ENCODE measurements around the gene WNT7B. TPM values are rescaled to one million over a fixed set of nuclear protein-coding genes. Genes with fewer than 3 reads are reported as not detected.

The WNT7B gene
- total and polyA plus RNA-seq, 10 of the 15 experiments (the other 5 are each of a cell fraction or from before 2014, with no cell fraction given) = 0.12 TPM; not detected in 9

DNA sequence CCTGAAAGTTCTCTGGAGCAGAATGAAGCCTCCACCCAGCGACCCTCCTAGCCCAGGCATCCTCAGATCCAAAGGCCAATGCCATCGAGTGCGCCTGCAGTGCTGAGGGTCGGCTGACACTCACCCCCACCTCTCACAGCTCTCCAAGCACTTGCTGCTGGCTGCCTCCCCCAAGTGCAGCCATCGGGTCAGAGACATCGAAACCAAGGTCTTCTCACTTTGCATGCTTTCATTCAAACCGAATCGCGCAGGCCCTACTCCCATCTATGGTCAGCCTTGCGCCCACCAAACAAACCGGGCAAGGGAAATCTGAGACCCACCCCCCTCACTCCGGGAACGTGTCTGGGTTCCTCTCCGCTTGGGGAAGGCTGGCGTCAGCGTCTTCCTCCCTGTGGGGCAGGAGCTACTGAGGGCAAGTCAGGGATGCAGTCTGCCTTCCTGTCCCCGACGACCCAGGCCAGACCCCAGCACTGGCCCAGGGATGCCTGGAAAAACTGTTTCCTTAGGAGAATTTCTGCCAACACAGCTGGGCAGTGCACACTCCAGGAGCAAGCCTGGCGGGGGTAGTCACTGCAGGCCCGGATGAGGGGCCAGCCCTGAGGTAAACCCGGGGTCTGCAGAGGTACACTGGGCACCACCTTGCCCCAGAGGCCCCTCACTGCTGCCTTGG is 7.0 kb downstream of the WNT7B start:
- in situ Hi-C loops (cut with MboI) (loop anchor here (5.0 to 25.0 kb wide), 2 partner anchors 328 to 1058 kb away; no protein-coding TSS in a partner anchor), intact Hi-C loops (cut with micrococcal nuclease; ENCODE audit: unreplicated experiment) (no loop called here)
- Histone ChIP-seq H3K4me3 (no peak overlapping the region), H3K9me3 (replicated peaks; ENCODE audit: control insufficient read depth, insufficient read depth, low read length) (no peaks in the 10 kb centered on the region), H3K4me2 (ENCODE audit: control insufficient read depth, insufficient read depth) (no peak overlapping the region), H3K4me1 (ENCODE audit: control insufficient read depth, insufficient read depth, low read length) (no peaks in the 10 kb centered on the region), H3K36me3 (ENCODE audit: control insufficient read depth in 2 of 2, insufficient read depth in 2 of 2, low read length in 1 of 2) (no peaks in the 10 kb centered on the region), H4K20me1 (ENCODE audit: control insufficient read depth, insufficient read depth) (no peaks in the 10 kb centered on the region), H3K27ac (ENCODE audit: control insufficient read depth, insufficient read depth) (no peak overlapping the region), H3K79me2 (ENCODE audit: control insufficient read depth, insufficient read depth, low read length) (no peaks in the 10 kb centered on the region), H3K9ac (ENCODE audit: control insufficient read depth, insufficient read depth, low read length) (no peak overlapping the region), H3K27me3 (replicated peaks in 1 of 2; ENCODE audit: control insufficient read depth in 2 of 2, insufficient read depth in 2 of 2, low read length in 1 of 2) (peaks cover 7 to 23% of the 10 kb centered on the region in 2 experiments; a peak in 3 of 4 replicates), H2AFZ (ENCODE audit: control insufficient read depth, low read depth, low read length) (no peak overlapping the region)
- POLR2A ChIA-PET = no interaction called here
- RAD21 ChIA-PET (ENCODE audit: unreplicated experiment) = no interaction called here
- no TSS peak for BruUV-seq (replicated peaks)
- WGBS (ENCODE audit: insufficient coverage, insufficient replicate concordance, low lambda C conversion rate, missing lambda C conversion rate) = 28% methylated on average over 21 of the region's 21 CpGs
- CTCF ChIA-PET = no interaction called here
- no peak for ATAC-seq
- no peak for DNase-seq (ENCODE audit: low read depth, low spot score)
- FAIRE-seq = no peak
- SMC1A ChIA-PET (ENCODE audit: uncharacterized antibody, unreplicated experiment) = no interaction called here
- TF ChIP-seq MTA2 (IDR thresholded peaks at IDR 0.05; ENCODE audit: low read depth) = no peak
- TF ChIP-seq BRCA1 (IDR thresholded peaks at IDR 0.05; ENCODE audit: low read depth, low read length) = no peak
- no peak for TF ChIP-seq EGR1 (IDR thresholded peaks at IDR 0.05; ENCODE audit: borderline replicate concordance in 1 of 2, low read depth in 2 of 2, low read length in 2 of 2)

DNA sequence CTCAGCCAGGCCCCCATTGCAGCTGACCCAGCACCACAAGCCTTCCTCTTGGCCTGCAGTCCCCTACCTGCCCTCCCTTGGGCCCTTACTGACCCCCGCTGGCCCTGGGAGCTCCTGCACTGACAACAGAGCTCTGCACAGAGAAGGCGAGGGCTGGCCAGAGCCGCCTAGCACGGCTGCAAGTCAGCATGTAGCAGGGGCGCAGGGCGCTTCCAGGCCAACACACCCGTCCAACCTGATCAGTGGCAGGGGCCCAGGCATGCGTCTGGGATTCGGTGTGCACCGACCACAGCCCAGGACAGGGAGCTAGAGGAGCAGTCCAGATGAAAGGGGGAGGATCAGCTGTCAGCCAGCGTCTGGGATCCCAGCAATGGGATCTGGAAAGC is 7.6 kb downstream of the WNT7B start:
- Histone ChIP-seq H3K4me1 (ENCODE audit: control insufficient read depth, insufficient read depth, low read length) (no peaks in the 10 kb centered on the region), H3K9ac (ENCODE audit: control insufficient read depth, insufficient read depth, low read length) (no peak overlapping the region), H3K4me3 (no peak overlapping the region), H4K20me1 (ENCODE audit: control insufficient read depth, insufficient read depth) (no peaks in the 10 kb centered on the region), H3K9me3 (replicated peaks; ENCODE audit: control insufficient read depth, insufficient read depth, low read length) (no peaks in the 10 kb centered on the region), H2AFZ (ENCODE audit: control insufficient read depth, low read depth, low read length) (no peak overlapping the region), H3K79me2 (ENCODE audit: control insufficient read depth, insufficient read depth, low read length) (no peaks in the 10 kb centered on the region), H3K27me3 (replicated peaks in 1 of 2; ENCODE audit: control insufficient read depth in 2 of 2, insufficient read depth in 2 of 2, low read length in 1 of 2) (peaks cover 5 to 20% of the 10 kb centered on the region in 2 experiments; a peak in 3 of 4 replicates), H3K36me3 (ENCODE audit: control insufficient read depth in 2 of 2, insufficient read depth in 2 of 2, low read length in 1 of 2) (no peaks in the 10 kb centered on the region), H3K4me2 (ENCODE audit: control insufficient read depth, insufficient read depth) (no peak overlapping the region), H3K27ac (ENCODE audit: control insufficient read depth, insufficient read depth) (no peak overlapping the region)
- no peak for FAIRE-seq
- in situ Hi-C loops (cut with MboI) (loop anchor here (5.0 to 25.0 kb wide), 2 partner anchors 327 to 1057 kb away; no protein-coding TSS in a partner anchor), intact Hi-C loops (cut with micrococcal nuclease; ENCODE audit: unreplicated experiment) (no loop called here)
- no peak for ATAC-seq
- ChIA-PET CTCF (no interaction called here), SMC1A (ENCODE audit: uncharacterized antibody, unreplicated experiment) (no interaction called here), RAD21 (ENCODE audit: unreplicated experiment) (no interaction called here), POLR2A (no interaction called here)
- no TSS peak for BruUV-seq (replicated peaks)
- no peak for DNase-seq (ENCODE audit: low read depth, low spot score)
- no peak for TF ChIP-seq GABPA (IDR thresholded peaks at IDR 0.05; ENCODE audit: low read depth)
- TF ChIP-seq, protein P1, sequence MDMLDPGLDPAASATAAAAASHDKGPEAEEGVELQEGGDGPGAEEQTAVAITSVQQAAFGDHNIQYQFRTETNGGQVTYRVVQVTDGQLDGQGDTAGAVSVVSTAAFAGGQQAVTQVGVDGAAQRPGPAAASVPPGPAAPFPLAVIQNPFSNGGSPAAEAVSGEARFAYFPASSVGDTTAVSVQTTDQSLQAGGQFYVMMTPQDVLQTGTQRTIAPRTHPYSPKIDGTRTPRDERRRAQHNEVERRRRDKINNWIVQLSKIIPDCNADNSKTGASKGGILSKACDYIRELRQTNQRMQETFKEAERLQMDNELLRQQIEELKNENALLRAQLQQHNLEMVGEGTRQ (IDR thresholded peaks at IDR 0.05; ENCODE audit: borderline replicate concordance, low read depth, low read length) = no peak
- TF ChIP-seq, protein P2, sequence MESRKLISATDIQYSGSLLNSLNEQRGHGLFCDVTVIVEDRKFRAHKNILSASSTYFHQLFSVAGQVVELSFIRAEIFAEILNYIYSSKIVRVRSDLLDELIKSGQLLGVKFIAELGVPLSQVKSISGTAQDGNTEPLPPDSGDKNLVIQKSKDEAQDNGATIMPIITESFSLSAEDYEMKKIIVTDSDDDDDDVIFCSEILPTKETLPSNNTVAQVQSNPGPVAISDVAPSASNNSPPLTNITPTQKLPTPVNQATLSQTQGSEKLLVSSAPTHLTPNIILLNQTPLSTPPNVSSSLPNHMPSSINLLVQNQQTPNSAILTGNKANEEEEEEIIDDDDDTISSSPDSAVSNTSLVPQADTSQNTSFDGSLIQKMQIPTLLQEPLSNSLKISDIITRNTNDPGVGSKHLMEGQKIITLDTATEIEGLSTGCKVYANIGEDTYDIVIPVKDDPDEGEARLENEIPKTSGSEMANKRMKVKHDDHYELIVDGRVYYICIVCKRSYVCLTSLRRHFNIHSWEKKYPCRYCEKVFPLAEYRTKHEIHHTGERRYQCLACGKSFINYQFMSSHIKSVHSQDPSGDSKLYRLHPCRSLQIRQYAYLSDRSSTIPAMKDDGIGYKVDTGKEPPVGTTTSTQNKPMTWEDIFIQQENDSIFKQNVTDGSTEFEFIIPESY (IDR thresholded peaks at IDR 0.05) = no peak
- 22% methylated on average over 11 of the region's 11 CpGs for WGBS (ENCODE audit: insufficient coverage, insufficient replicate concordance, low lambda C conversion rate, missing lambda C conversion rate)
